PFSK-1 (cell line): ENCODE measurements around the gene DRC3.

Source experiments
- FOXP2 ChIP-seq: optimal IDR thresholded peaks from 2 replicates; pipeline ENCODE3; 2011; ENCODE audit warnings: borderline replicate concordance, control low read depth, inconsistent platforms; ENCODE audit not compliant: insufficient read depth; ENCODE audit errors: extremely low read length, extremely low read depth
- POLR2AphosphoS5 ChIP-seq: IDR thresholded peaks from 2 replicates; pipeline ENCODE4 v1.6.1; 2012; ENCODE audit warnings: low read depth, mild to moderate bottlenecking, control low read depth, low read length, moderate library complexity
- SIN3A ChIP-seq: IDR thresholded peaks from 2 replicates; pipeline ENCODE4 v1.6.1; 2012; ENCODE audit warnings: mild to moderate bottlenecking, low read length, moderate library complexity, borderline replicate concordance; ENCODE audit not compliant: insufficient read depth
- TAF1 ChIP-seq: IDR thresholded peaks from 2 replicates; pipeline ENCODE4 v1.6.1; 2012; ENCODE audit warnings: low read length, control low read depth, borderline replicate concordance; ENCODE audit not compliant: insufficient read depth
- TF ChIP-seq, protein P1 (sequence below), 2 experiments: IDR thresholded peaks; 2 replicates each; pipeline versions ENCODE4 v1.6.1 to v1.8.0; 2011 to 2012; ENCODE audit warnings: low read depth in 2 of 2, low read length in 2 of 2, control low read depth in 1 of 2, inconsistent platforms in 1 of 2, mild to moderate bottlenecking in 1 of 2, moderate library complexity in 1 of 2; ENCODE audit not compliant: insufficient read depth in 1 of 2

Gene DRC3

DNA sequence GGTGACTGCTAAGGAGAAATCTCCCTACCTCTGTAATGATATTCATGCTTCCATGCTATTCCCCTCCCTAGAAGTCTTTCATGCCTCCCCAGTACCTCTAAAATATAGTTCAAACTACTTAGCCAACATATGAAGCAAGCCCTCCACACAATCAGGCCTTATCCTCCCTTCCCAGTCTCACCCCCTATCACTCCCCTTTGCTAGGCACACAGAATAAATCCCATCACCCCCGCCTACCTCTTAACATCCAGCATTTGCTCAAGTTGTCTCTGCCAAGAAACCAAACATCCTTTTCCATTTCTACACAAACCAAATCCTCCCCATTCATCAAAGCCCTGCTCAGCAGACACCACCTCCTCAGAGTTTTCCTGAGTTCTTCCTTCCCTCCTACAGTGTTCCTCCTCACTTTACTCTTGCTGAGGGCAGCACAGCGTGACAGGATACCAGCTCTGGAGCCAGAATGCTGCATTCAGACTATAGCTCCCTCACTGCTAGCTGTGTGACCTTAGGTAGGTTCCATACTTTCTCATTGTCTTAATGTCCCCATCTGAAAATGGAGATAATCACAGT, 7.4 kb upstream of the DRC3 start:
- TF ChIP-seq, protein P1, sequence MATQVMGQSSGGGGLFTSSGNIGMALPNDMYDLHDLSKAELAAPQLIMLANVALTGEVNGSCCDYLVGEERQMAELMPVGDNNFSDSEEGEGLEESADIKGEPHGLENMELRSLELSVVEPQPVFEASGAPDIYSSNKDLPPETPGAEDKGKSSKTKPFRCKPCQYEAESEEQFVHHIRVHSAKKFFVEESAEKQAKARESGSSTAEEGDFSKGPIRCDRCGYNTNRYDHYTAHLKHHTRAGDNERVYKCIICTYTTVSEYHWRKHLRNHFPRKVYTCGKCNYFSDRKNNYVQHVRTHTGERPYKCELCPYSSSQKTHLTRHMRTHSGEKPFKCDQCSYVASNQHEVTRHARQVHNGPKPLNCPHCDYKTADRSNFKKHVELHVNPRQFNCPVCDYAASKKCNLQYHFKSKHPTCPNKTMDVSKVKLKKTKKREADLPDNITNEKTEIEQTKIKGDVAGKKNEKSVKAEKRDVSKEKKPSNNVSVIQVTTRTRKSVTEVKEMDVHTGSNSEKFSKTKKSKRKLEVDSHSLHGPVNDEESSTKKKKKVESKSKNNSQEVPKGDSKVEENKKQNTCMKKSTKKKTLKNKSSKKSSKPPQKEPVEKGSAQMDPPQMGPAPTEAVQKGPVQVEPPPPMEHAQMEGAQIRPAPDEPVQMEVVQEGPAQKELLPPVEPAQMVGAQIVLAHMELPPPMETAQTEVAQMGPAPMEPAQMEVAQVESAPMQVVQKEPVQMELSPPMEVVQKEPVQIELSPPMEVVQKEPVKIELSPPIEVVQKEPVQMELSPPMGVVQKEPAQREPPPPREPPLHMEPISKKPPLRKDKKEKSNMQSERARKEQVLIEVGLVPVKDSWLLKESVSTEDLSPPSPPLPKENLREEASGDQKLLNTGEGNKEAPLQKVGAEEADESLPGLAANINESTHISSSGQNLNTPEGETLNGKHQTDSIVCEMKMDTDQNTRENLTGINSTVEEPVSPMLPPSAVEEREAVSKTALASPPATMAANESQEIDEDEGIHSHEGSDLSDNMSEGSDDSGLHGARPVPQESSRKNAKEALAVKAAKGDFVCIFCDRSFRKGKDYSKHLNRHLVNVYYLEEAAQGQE (IDR thresholded peaks at IDR 0.05; ENCODE audit: insufficient read depth in 1 of 2, low read depth in 2 of 2, low read length in 2 of 2), result no peak
- TF ChIP-seq POLR2AphosphoS5 (no peak), FOXP2 (no peak), SIN3A (no peak), TAF1 (no peak)

DNA sequence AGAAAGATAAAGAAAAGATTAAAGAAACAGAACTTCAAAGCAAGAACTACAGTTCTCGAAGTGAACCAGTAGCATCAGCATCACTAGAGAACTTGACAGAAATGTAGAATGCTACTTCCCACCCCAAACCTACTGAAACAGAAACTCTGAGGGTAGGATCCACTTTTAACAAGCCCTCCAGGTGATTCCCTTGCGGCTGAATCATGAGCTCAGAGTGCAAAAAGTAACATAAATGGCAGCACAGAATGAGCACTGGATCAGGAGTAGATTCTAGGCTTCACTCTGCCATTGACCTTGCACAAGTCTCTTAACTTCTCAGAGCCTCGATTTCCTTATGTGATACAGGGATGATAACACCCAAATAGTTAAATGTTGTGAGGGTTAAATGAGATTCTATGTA, 6.3 kb upstream of the DRC3 start:
- TF ChIP-seq POLR2AphosphoS5 (no peak), SIN3A (no peak), FOXP2 (no peak), TAF1 (no peak)
- TF ChIP-seq, protein P1 (IDR thresholded peaks at IDR 0.05; ENCODE audit: insufficient read depth in 1 of 2, low read depth in 2 of 2, low read length in 2 of 2), result no peak

DNA sequence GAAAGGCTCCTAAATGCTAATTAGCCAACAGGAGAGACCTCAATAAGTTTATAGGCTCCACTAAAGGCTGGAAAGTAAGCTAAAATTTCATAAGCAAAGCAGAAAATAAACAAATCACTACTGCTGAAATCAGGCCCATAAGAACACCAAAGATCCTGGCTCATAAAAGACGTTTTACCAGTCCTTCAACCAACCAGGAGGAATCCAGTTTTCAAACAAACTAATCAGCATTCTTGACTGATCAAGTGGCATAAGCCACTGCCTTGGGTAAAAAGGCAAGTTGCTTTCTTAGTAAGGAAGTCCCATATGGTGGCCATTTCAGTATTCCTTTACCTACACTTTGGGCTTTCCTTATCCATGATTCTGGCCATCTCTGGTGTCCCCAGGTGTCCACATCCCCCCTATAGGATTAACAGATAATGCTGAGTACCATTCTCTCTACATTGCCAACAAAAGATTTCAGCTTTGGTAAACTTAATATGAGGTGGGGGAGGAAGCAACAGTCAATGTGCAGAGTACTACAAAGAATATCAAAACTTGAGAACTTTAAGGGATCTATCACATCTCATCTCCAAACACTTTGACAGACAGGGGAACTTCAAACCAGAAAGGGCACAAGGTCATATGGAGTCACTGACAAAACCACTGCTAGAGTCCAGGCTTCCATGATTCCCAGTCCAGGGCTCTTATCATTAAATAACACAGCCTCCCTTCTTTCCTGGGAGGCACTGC, 1.8 kb upstream of the DRC3 start:
- TF ChIP-seq FOXP2 (no peak), TAF1 (no peak), SIN3A (no peak), POLR2AphosphoS5 (no peak)
- TF ChIP-seq, protein P1 (IDR thresholded peaks at IDR 0.05; ENCODE audit: insufficient read depth in 1 of 2, low read depth in 2 of 2, low read length in 2 of 2), result no peak

DNA sequence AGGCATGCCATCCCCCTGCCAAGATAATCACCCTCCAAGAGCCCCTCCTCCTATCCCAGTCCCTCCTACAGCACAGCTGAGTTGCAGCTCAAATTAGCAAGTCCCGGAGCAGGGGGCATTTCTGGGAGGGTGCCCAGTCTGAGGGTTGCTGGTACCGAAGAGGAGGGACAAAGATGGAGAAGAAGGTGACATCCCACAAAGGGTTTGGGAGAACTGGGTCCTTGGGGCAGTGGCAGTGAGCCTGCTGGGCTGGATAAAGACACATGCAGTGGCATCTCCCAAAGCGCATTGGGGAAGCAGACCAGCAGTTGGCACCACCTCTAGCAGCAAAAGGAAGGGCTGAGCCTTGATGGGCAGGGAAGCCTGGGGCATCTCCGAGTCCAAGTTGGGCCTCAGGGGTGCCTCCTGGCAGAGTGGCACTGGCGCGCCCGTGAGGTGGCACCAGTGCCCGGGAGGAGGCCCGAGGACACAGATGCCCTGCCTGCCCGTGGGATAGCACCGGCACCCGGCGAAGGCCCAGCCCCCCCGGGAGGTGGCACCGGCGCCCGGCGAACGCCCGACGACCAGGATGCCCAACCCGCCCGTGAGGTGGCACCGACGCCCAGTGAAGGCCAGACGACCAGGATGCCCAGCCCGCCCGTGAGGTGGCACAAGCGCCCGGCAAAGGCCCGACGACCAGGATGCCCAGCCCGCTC, 1.1 kb upstream of the DRC3 start:
- TF ChIP-seq SIN3A, result no peak
- TF ChIP-seq TAF1, result no peak
- TF ChIP-seq POLR2AphosphoS5, result no peak
- no peak for TF ChIP-seq FOXP2
- TF ChIP-seq, protein P1 (IDR thresholded peaks at IDR 0.05; ENCODE audit: insufficient read depth in 1 of 2, low read depth in 2 of 2, low read length in 2 of 2), result no peak
